Testis (tissue), 2 donors: ENCODE data around the gene NFKBIB.

Experiments
- POLR2A ChIP-seq: fragments of 450-650 bp; IDR thresholded peaks from one replicate; pipeline ENCODE4 v1.6.1; 2017; ENCODE audit warnings: antibody characterized with exemption, mild to moderate bottlenecking, moderate library complexity
- TF ChIP-seq, protein P1 (sequence below), 3 experiments: fragments of 450-650 bp in 2 of 3; fragments of 200-600 bp in 1 of 3; sonication (generic) in 1 of 3; IDR thresholded peaks; one replicate each; pipeline ENCODE4 v1.5.1; 2016 to 2019; ENCODE audit warnings: antibody characterized with exemption in 3 of 3, mild to moderate bottlenecking in 2 of 3, moderate library complexity in 1 of 3

DNA sequence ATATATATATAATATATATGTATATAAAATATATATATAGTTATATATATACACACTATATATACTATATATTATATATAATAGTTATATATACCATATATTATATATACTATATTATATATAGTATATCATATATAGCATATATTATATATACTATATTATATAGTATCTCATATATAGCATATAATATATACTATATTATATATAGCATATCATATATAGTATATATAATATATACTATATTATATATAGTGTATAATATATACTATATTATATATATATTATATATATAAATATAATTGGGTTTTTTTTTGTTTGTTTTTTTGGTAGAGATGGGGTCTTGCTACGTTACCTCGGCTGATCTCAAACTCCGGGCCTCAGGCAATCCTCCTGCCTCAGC lies 38.4 kb upstream of the NFKBIB start:
- TF ChIP-seq, protein P1, sequence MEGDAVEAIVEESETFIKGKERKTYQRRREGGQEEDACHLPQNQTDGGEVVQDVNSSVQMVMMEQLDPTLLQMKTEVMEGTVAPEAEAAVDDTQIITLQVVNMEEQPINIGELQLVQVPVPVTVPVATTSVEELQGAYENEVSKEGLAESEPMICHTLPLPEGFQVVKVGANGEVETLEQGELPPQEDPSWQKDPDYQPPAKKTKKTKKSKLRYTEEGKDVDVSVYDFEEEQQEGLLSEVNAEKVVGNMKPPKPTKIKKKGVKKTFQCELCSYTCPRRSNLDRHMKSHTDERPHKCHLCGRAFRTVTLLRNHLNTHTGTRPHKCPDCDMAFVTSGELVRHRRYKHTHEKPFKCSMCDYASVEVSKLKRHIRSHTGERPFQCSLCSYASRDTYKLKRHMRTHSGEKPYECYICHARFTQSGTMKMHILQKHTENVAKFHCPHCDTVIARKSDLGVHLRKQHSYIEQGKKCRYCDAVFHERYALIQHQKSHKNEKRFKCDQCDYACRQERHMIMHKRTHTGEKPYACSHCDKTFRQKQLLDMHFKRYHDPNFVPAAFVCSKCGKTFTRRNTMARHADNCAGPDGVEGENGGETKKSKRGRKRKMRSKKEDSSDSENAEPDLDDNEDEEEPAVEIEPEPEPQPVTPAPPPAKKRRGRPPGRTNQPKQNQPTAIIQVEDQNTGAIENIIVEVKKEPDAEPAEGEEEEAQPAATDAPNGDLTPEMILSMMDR (IDR thresholded peaks at IDR 0.05), result no peak
- no peak for TF ChIP-seq POLR2A
